Stimulated activated CD8-positive, alpha-beta memory T cell treated with anti-CD3 and anti-CD28 coated beads, Interleukin-15, amount 100 ng/mL, for 24 hours (primary cell): Measurements from ENCODE around the gene NPSR1.
"Not testable (repeated sequence)": the region's sequence is repeated elsewhere in the genome, so short reads cannot be mapped to it uniquely, and the experiment has no call there.

Experiments used
- DNase-seq: peaks from one replicate; pipeline ENCODE4 v3.0.0-alpha.2; 2020; ENCODE audit warnings: low read depth

NPSR1 gene

DNA sequence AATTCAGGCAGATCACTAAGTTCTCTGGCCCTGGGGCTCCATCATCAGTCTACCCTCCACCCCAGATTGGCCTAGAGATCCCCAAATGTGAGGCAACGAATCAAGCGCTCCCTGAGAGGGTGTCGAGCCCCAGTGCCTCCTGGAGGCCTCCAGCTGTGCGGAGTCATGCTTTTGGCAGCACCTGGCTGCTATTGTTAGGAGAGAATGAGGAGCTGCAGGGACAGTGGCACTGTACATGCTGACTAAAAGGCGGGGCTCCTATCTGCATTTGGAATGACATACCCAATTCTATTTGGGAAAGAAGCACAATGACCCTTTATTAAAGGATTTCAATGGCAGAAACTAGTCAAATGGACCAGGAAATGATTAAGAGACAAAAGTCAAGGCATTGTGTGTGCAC, 217.5 kb downstream of the NPSR1 start:
- no peak for DNase-seq

DNA sequence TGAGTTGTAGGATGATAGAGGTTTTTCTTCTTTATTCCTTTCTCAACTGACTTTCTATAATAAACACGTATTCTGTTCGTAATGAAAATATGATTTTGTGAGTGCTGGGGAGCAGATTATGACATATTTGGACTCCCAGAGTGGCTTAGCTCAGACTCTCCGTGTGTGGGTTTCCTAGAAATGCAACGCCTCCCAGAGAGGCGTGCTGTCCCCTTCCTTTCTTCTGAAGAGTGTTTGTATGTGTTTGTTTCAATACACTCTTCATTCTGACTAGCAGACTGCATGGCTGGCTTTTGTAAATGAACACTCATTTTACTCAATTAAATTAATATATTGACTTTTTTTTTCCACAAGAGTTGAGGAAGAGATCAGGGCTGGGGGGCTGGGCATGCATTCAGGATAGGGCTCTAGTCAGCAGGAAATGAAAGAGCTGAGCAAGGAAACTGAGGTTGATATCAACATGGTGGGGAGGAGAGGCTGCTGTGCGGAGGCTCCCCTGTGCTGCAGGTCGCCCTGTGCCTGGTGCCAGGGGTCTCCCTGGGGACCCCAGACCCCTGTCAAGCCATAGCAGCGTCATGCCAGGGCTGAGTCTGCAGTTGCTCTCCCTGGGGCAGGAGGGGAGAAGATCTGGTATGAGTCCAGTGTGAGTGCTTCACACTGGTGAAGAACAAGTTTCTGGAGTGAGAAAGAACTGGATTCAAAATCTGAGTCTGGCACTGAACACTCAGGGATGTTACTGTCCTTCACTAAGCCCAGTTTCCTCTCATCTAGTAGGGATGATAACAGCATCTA, 221.1 kb downstream of the NPSR1 start:
- not testable (repeated sequence) for DNase-seq

DNA sequence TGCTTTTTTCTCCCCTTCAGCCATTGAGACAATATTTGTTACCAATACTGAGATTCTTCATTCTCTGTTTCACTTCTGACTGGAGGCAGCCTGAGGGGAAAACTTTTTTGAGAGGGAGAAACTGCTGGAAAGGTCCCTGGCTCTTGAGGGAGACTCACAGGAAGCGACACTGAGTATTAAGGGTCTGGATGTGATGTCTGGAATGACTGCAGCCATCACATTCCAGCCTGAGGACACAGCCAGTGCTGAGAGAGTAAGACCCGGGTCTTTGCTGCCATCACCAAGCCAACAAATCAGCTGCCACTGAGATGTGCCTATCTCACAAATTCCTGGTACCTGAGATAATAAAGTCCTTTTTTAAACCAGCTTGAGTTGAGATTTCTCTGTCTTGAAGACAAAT, 221.9 kb downstream of the NPSR1 start:
- DNase-seq, result no peak

DNA sequence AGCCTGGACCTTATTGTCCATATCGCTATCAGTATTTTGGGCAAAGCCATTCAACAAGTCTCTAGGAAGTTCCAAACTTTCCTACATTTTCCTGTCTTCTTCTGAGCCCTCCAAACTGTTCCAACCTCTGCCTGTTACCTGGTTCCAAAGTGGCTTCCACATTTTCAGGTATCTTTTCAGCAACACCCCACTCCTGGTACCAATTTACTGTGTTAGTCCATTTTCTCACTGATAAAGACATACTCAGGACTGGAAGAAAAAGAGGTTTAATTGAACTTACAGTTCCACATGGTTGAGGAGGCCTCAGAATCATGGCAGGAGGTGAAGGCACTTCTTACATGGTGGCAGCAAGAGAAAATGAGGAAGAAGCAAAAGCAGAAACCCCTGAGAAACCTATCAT, 225.8 kb downstream of the NPSR1 start:
- DNase-seq, result not testable (repeated sequence)

DNA sequence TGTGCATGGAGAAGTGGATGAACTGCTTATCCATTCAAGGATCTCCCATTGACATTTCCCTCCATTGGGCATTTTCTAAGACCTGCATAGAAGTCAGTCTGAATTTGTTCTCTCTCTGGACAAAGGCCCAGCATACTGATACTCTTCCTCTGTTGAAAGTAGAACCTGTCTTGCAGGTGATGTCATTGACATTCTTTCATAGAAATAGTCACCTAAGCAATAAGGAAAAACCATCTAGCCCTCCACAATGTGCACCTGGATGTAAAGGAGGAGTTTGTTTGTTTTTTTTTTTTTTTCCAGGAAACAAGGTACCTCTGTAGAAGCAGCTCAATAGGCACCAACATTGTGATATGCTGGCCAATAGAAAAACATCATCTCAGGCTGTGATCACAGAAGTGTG, 228.8 kb downstream of the NPSR1 start:
- no peak for DNase-seq

DNA sequence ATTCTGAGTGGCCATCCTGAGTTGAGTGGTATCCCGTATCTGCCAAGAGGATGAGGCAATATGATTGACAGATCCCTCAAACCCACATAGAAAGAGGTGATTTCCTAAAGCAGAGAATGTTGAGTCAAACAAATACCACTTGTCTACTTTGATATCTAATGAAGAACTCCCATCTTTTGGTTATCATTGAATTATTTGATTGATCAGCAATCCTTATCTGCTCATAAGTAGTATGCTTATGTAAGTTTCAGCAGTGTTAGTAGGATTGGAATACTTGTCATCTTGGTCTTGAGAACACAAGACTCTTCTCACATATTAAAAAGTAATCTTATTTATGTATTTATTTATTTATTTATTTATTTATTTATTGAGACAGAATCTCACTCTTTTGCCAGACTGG, 231.9 kb downstream of the NPSR1 start:
- no peak for DNase-seq

DNA sequence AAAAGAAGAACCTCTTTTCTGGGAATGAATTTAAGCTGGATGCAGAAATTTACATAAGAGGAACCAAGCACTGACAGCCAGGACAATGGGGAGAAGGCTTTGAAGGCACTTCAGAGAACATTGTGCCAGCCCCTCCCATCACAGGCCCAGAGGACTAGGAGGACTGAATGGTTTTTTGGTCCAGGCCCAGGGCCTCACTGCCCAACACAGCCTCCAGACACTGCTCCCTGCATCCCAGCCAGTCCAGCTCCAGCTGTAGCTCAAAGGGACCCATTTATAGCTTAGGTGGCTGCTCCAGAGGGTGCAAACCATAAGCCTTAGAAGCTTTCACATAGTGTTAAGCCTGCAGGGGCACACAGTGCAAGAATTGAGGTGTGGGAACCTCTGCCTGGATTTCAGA, 237.2 kb downstream of the NPSR1 start:
- no peak for DNase-seq
